Astrocyte (in vitro differentiated cells and primary cell): Measurements from ENCODE around the gene SLC26A1.

Experiments
- EZH2 ChIP-seq: IDR thresholded peaks from 2 replicates; pipeline ENCODE4 v1.6.1; 2012; ENCODE audit warnings: mild to moderate bottlenecking, low read length, inconsistent platforms; ENCODE audit not compliant: insufficient read depth
- TF ChIP-seq, protein P1 (sequence below): IDR thresholded peaks from 2 replicates; pipeline ENCODE4 v1.5.1; 2011; ENCODE audit warnings: low read depth, mild to moderate bottlenecking, inconsistent platforms, low read length, moderate library complexity; ENCODE audit not compliant: insufficient read depth

- TF ChIP-seq, protein P1, sequence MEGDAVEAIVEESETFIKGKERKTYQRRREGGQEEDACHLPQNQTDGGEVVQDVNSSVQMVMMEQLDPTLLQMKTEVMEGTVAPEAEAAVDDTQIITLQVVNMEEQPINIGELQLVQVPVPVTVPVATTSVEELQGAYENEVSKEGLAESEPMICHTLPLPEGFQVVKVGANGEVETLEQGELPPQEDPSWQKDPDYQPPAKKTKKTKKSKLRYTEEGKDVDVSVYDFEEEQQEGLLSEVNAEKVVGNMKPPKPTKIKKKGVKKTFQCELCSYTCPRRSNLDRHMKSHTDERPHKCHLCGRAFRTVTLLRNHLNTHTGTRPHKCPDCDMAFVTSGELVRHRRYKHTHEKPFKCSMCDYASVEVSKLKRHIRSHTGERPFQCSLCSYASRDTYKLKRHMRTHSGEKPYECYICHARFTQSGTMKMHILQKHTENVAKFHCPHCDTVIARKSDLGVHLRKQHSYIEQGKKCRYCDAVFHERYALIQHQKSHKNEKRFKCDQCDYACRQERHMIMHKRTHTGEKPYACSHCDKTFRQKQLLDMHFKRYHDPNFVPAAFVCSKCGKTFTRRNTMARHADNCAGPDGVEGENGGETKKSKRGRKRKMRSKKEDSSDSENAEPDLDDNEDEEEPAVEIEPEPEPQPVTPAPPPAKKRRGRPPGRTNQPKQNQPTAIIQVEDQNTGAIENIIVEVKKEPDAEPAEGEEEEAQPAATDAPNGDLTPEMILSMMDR: no peak
- no peak for TF ChIP-seq EZH2
These were observed 17.9 kb upstream of the SLC26A1 start, which contains the start of gene FGFRL1 for GRCh38 chr4:1011022-1011665.
